Trophoblast cell (in vitro differentiated cells and primary cell): ENCODE results near the gene COL23A1.
"Not testable (repeated sequence)": the region's sequence is repeated elsewhere in the genome, so short reads cannot be mapped to it uniquely, and the experiment has no call there.

Experiments used
- DNase-seq, 2 donors: peaks; one replicate each; pipeline ENCODE4 v3.0.0-alpha.2; 2016
- H2AFZ ChIP-seq: 2 replicates; pipeline ENCODE4 v1.6.1; 2013; ENCODE audit warnings: low read length, moderate library complexity, mild to moderate bottlenecking; ENCODE audit not compliant: insufficient read depth, poor library complexity
- H2AK5ac ChIP-seq: 2 replicates; pipeline ENCODE4 v1.6.1; 2013; ENCODE audit warnings: mild to moderate bottlenecking, low read length
- H2BK120ac ChIP-seq: 2 replicates; pipeline ENCODE4 v1.6.1; 2013; ENCODE audit warnings: low read length, mild to moderate bottlenecking, moderate library complexity; ENCODE audit not compliant: insufficient read depth, poor library complexity
- H2BK12ac ChIP-seq: 2 replicates; pipeline ENCODE4 v1.6.1; 2013; ENCODE audit warnings: mild to moderate bottlenecking, low read length, moderate library complexity
- H2BK5ac ChIP-seq: 2 replicates; pipeline ENCODE4 v1.6.1; 2013; ENCODE audit warnings: low read length, low read depth, moderate library complexity, mild to moderate bottlenecking; ENCODE audit not compliant: poor library complexity
- H3K14ac ChIP-seq: 2 replicates; pipeline ENCODE4 v1.6.1; 2013; ENCODE audit warnings: mild to moderate bottlenecking, low read length
- H3K18ac ChIP-seq: 2 replicates; pipeline ENCODE4 v1.6.1; 2013; ENCODE audit warnings: mild to moderate bottlenecking, low read length
- H3K23ac ChIP-seq: 2 replicates; pipeline ENCODE4 v1.6.1; 2013; ENCODE audit warnings: low read length
- H3K27ac ChIP-seq: 2 replicates; pipeline ENCODE4 v1.5.1; 2013; ENCODE audit warnings: low read depth, mild to moderate bottlenecking, inconsistent platforms, low read length, moderate library complexity
- H3K27me3 ChIP-seq: 2 replicates; pipeline ENCODE4 v1.6.1; 2013; ENCODE audit warnings: inconsistent platforms, mild to moderate bottlenecking, low read length, moderate library complexity; ENCODE audit not compliant: insufficient read depth
- H3K36me3 ChIP-seq, 2 experiments: 1 replicate in 1 of 2; 2 replicates in 1 of 2; pipeline ENCODE4 v1.6.1; 2013; ENCODE audit warnings: low read length in 2 of 2, mild to moderate bottlenecking in 2 of 2, moderate library complexity in 1 of 2; ENCODE audit not compliant: insufficient read depth in 2 of 2, control insufficient read depth in 1 of 2
- H3K4ac ChIP-seq: 2 replicates; pipeline ENCODE4 v1.6.1; 2013; ENCODE audit warnings: low read depth, mild to moderate bottlenecking, low read length, moderate library complexity
- H3K4me1 ChIP-seq, 2 experiments: 1 replicate in 1 of 2; 2 replicates in 1 of 2; pipeline ENCODE4 v1.6.1; 2013; ENCODE audit warnings: low read length in 2 of 2, mild to moderate bottlenecking in 2 of 2, moderate library complexity in 1 of 2; ENCODE audit not compliant: insufficient read depth in 2 of 2, control insufficient read depth in 1 of 2
- H3K4me2 ChIP-seq: 2 replicates; pipeline ENCODE4 v1.6.1; 2013; ENCODE audit warnings: inconsistent platforms, mild to moderate bottlenecking, low read length, moderate library complexity
- H3K4me3 ChIP-seq: 2 replicates; pipeline ENCODE4 v1.5.1; 2013; ENCODE audit warnings: mild to moderate bottlenecking, low read depth, low read length, inconsistent platforms
- H3K79me1 ChIP-seq: one replicate; pipeline ENCODE4 v1.6.1; 2013; ENCODE audit warnings: low read length
- H3K79me2 ChIP-seq: 2 replicates; pipeline ENCODE4 v1.6.1; 2013; ENCODE audit warnings: low read length, mild to moderate bottlenecking; ENCODE audit not compliant: control insufficient read depth, insufficient read depth, poor library complexity
- H3K9ac ChIP-seq: 2 replicates; pipeline ENCODE4 v1.6.1; 2013; ENCODE audit warnings: mild to moderate bottlenecking, low read length
- H3K9me3 ChIP-seq: 2 replicates; pipeline ENCODE4 v1.6.1; 2013; ENCODE audit warnings: low read depth, mild to moderate bottlenecking, control low read depth, inconsistent platforms, low read length; ENCODE audit not compliant: insufficient read depth
- H4K12ac ChIP-seq: 2 replicates; pipeline ENCODE4 v1.6.1; 2013; ENCODE audit warnings: low read depth, mild to moderate bottlenecking, low read length, moderate library complexity
- H4K8ac ChIP-seq: 2 replicates; pipeline ENCODE4 v1.6.1; 2013; ENCODE audit warnings: low read depth, mild to moderate bottlenecking, low read length, moderate library complexity
- H4K91ac ChIP-seq: one replicate; pipeline ENCODE4 v1.6.1; 2013; ENCODE audit warnings: low read depth, mild to moderate bottlenecking, low read length, moderate library complexity
- WGBS: extraction: QIAGEN DNeasy Blood & Tissue Kit; methylation state at CpG from one replicate; pipeline ENCODE4 v1.1.7; 2013; ENCODE audit warnings: missing lambda C conversion rate; ENCODE audit not compliant: insufficient read length, insufficient coverage; ENCODE audit errors: extremely low coverage; 5-methylcytosine and 5-hydroxymethylcytosine counted together

Gene COL23A1

GRCh38 chr5:178256746-178257145 lies 333.4 kb downstream of the COL23A1 start:
- Histone ChIP-seq H3K4me1 (peaks cover 3% of the 10 kb centered on the region in 2 experiments), H3K79me2 (no peaks in the 10 kb centered on the region), H3K4ac (no peak overlapping the region), H2BK5ac (no peak overlapping the region), H3K79me1 (no peaks in the 10 kb centered on the region), H3K18ac (no peak overlapping the region), H3K27me3 (no peaks in the 10 kb centered on the region), H4K8ac (no peak overlapping the region), H2AFZ (no peak overlapping the region), H3K14ac (no peak overlapping the region), H4K12ac (no peak overlapping the region), H4K91ac (no peak overlapping the region), H3K36me3 (no peaks in the 10 kb centered on the region), H3K23ac (no peak overlapping the region), H3K9ac (no peak overlapping the region), H3K9me3 (no peaks in the 10 kb centered on the region), H2AK5ac (no peak overlapping the region), H3K4me3 (no peak overlapping the region), H3K27ac (no peak overlapping the region), H2BK120ac (no peak overlapping the region), H3K4me2 (no peak overlapping the region), H2BK12ac (no peak overlapping the region)
- DNase-seq, result no peak
- no CpG with 5 or more reads among the region's 19 CpGs for WGBS

- H3K36me3 ChIP-seq, result not testable (repeated sequence)
These were observed 336.6 kb downstream of the COL23A1 start for GRCh38 chr5:178253632-178254031.

GRCh38 chr5:178252258-178252657 lies 337.9 kb downstream of the COL23A1 start:
- no peak overlapping the region for H2BK120ac ChIP-seq
- no peak for DNase-seq
- H3K79me1 ChIP-seq, result no peaks in the 10 kb centered on the region
- H4K91ac ChIP-seq, result no peak overlapping the region
- H3K4me2 ChIP-seq, result no peak overlapping the region
- no peaks in the 10 kb centered on the region for H3K9me3 ChIP-seq
- H2AFZ ChIP-seq, result no peak overlapping the region
- no peaks in the 10 kb centered on the region for H3K36me3 ChIP-seq
- no peaks in the 10 kb centered on the region for H3K79me2 ChIP-seq
- no peak overlapping the region for H3K27ac ChIP-seq
- H3K9ac ChIP-seq, result no peak overlapping the region
- WGBS, result no CpG with 5 or more reads among the region's 8 CpGs
- H3K18ac ChIP-seq, result no peak overlapping the region
- no peak overlapping the region for H3K23ac ChIP-seq
- H2BK12ac ChIP-seq, result no peak overlapping the region
- no peaks in the 10 kb centered on the region for H3K27me3 ChIP-seq
- no peak overlapping the region for H3K4me3 ChIP-seq
- H2BK5ac ChIP-seq, result no peak overlapping the region
- no peak overlapping the region for H3K14ac ChIP-seq
- H4K12ac ChIP-seq, result no peak overlapping the region
- H3K4me1 ChIP-seq, result no peaks in the 10 kb centered on the region
- no peak overlapping the region for H4K8ac ChIP-seq
- no peak overlapping the region for H2AK5ac ChIP-seq
- H3K4ac ChIP-seq, result no peak overlapping the region

More at GRCh38 chr5:178253632-178254031, 336.6 kb downstream of the COL23A1 start:
- not testable (repeated sequence) for H3K9me3 ChIP-seq, H2BK12ac ChIP-seq, H3K79me1 ChIP-seq, H3K14ac ChIP-seq, H3K4me1 ChIP-seq, H2BK120ac ChIP-seq, H3K27me3 ChIP-seq, H4K8ac ChIP-seq, H3K4me3 ChIP-seq, DNase-seq, H3K79me2 ChIP-seq, H3K27ac ChIP-seq, H3K18ac ChIP-seq, H4K91ac ChIP-seq, H3K4ac ChIP-seq, H3K23ac ChIP-seq, H2AK5ac ChIP-seq, H2BK5ac ChIP-seq, H3K9ac ChIP-seq, H3K4me2 ChIP-seq, H4K12ac ChIP-seq, H2AFZ ChIP-seq
- no CpG with 5 or more reads among the region's 18 CpGs for WGBS

- Histone ChIP-seq H3K4me2 (no peak overlapping the region), H3K23ac (no peak overlapping the region), H2BK12ac (no peak overlapping the region), H3K27ac (no peak overlapping the region), H3K79me2 (no peaks in the 10 kb centered on the region), H4K12ac (no peak overlapping the region), H3K4ac (no peak overlapping the region), H3K18ac (no peak overlapping the region), H2BK5ac (no peak overlapping the region), H2AK5ac (no peak overlapping the region), H3K4me1 (no peaks in the 10 kb centered on the region), H3K27me3 (no peaks in the 10 kb centered on the region), H2AFZ (no peak overlapping the region), H3K4me3 (no peak overlapping the region), H4K8ac (no peak overlapping the region), H3K14ac (no peak overlapping the region), H4K91ac (no peak overlapping the region), H3K36me3 (no peaks in the 10 kb centered on the region), H2BK120ac (no peak overlapping the region), H3K9ac (no peak overlapping the region), H3K9me3 (no peaks in the 10 kb centered on the region), H3K79me1 (no peaks in the 10 kb centered on the region)
- no CpG with 5 or more reads among the region's 6 CpGs for WGBS
- no peak for DNase-seq
These were observed 339.9 kb downstream of the COL23A1 start for GRCh38 chr5:178250263-178250662.
